GM12878 (cell line): ENCODE results near the gene EOLA1.
"Not testable (repeated sequence)": the region's sequence is repeated elsewhere in the genome, so short reads cannot be mapped to it uniquely, and the experiment has no call there.

Source experiments
- EZH2 ChIP-seq: IDR thresholded peaks from 2 replicates; pipeline ENCODE4 v1.6.1; 2012; ENCODE audit warnings: low read depth, mild to moderate bottlenecking, control low read depth, inconsistent platforms, low read length, borderline replicate concordance; ENCODE audit not compliant: control insufficient read depth
- HDAC6 ChIP-seq: fragments of 200-600 bp; sonication (generic); IDR thresholded peaks from one replicate; pipeline ENCODE4 v1.8.0; 2017; ENCODE audit warnings: antibody characterized with exemption; ENCODE audit not compliant: unreplicated experiment
- MYC ChIP-seq: IDR thresholded peaks from 2 replicates; pipeline ENCODE4 v1.6.1; 2011; ENCODE audit warnings: mild to moderate bottlenecking, low read length, moderate library complexity, inconsistent platforms; ENCODE audit not compliant: insufficient read depth, insufficient replicate concordance, insufficient read length, severe bottlenecking
- POLR2A ChIP-seq: IDR thresholded peaks from 2 replicates; pipeline ENCODE4 v1.6.1; 2011; ENCODE audit warnings: low read depth, mild to moderate bottlenecking, low read length
- RUNX3 ChIP-seq: IDR thresholded peaks from 2 replicates; pipeline ENCODE4 v1.6.1; 2012; ENCODE audit warnings: low read length, inconsistent platforms
- SMAD1 ChIP-seq: fragments of 450-650 bp; IDR thresholded peaks from 2 replicates; pipeline ENCODE4 v1.6.1; 2018; ENCODE audit warnings: mild to moderate bottlenecking, low read depth; ENCODE audit not compliant: partially characterized antibody
- SMC3 ChIP-seq: IDR thresholded peaks from 2 replicates; pipeline ENCODE4 v1.6.1; 2011; ENCODE audit warnings: low read length, improper control_type of control experiment, borderline replicate concordance
- SPI1 ChIP-seq: IDR thresholded peaks from 2 replicates; pipeline ENCODE4 v1.6.1; 2011; ENCODE audit warnings: low read depth, mild to moderate bottlenecking, low read length, moderate library complexity, borderline replicate concordance; ENCODE audit not compliant: insufficient read depth
- TARDBP ChIP-seq: IDR thresholded peaks from 2 replicates; pipeline ENCODE4 v1.6.1; 2016; ENCODE audit warnings: borderline replicate concordance

DNA sequence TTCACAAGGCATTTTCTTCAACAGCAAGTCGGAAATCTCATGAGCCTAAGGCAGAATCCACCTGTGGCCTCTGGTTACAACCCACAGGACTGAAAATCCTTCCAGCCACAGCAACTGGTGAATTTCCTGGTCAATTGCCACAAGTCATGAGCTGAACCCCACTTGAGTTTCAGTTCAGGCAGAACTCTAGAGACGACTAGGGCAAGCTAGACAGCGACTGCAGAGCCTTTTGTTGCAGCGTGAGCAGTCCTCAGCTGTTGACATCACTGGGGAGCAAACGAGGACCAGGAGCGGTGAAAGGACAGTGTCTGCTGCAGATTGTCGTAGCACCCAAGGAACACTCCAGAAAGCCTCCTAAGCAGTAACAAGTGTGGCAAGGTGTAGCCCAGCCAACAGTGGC is 55.1 kb downstream of the EOLA1 start:
- TF ChIP-seq MYC, EZH2, SMC3, HDAC6, RUNX3, SPI1, POLR2A, TARDBP, SMAD1: not testable (repeated sequence)
